Ascending aorta (tissue), 2 donors: ENCODE results near the gene BCL11A. TPM values are rescaled to one million over a fixed set of nuclear protein-coding genes. Genes with fewer than 3 reads are reported as not detected.

Source experiments
- DNase-seq, 2 donors: peaks; one replicate each; pipeline ENCODE4 v3.0.0-alpha.2; 2019; ENCODE audit warnings: low spot score in 2 of 2
- H3K27ac ChIP-seq, 2 donors: fragments of 200-600 bp; sonication (generic); one replicate each; pipeline ENCODE4 v1.5.1; 2016 to 2017; ENCODE audit warnings: mild to moderate bottlenecking in 1 of 2
- H3K27me3 ChIP-seq: fragments of 200-600 bp; sonication (generic); one replicate; pipeline ENCODE4 v1.5.1; 2017
- H3K36me3 ChIP-seq, 2 donors: fragments of 200-600 bp; sonication (generic); one replicate each; pipeline ENCODE4 v1.5.1; 2016
- H3K4me1 ChIP-seq, 2 donors: fragments of 200-600 bp; sonication (generic); one replicate each; pipeline ENCODE4 v1.5.1; 2016 to 2017; ENCODE audit warnings: mild to moderate bottlenecking in 1 of 2
- H3K4me3 ChIP-seq, 2 donors: fragments of 200-600 bp; sonication (generic); one replicate each; pipeline ENCODE4 v1.5.1; 2016 to 2017; ENCODE audit warnings: mild to moderate bottlenecking in 1 of 2
- H3K9me3 ChIP-seq, 2 donors: fragments of 200-600 bp; sonication (generic); one replicate each; pipeline ENCODE4 v1.5.1; 2016
- CTCF ChIP-seq, 3 experiments: fragments of 200-600 bp in 2 of 3; fragments of 450-650 bp in 1 of 3; sonication (generic) in 2 of 3; IDR thresholded peaks; one replicate each; pipeline ENCODE4 v1.5.1; 2016 to 2019; ENCODE audit warnings: antibody characterized with exemption in 3 of 3, mild to moderate bottlenecking in 1 of 3, moderate library complexity in 1 of 3
- intact Hi-C: fragments of 100-400 bp; cut with DNase I; formaldehyde crosslinking; loops from one replicate; pipeline ENCODE4 v1.15.1; 2023
- total RNA-seq: library from RNA; depleted of rRNA; stranded (reverse); fragments of >200 nt; gene quantifications from one replicate; pipeline ENCODE4 v1.1.0, GENCODE V29; 2016

The BCL11A gene
- total RNA-seq, 1 donor from 2014 or later, result 0.11 TPM

DNA sequence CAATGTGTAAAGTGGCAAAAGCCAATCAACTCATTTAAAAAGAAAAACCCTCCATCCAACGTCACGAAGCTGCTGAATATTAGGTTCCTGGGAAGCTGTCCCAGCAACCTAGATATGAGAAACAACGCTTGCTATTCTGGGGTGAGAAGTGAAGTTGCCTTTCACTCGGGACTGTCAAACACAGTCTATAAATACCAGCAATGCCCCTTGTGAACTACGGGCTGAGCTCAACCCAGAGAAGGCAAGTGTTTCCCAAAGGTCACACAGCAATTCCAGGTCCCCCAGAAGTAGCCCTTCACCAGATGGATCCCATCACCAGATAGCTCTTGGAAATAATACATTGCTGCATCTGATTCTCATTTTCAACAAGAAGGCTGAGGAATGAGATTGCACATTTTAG, 67.9 kb downstream of the BCL11A start:
- no peak for TF ChIP-seq CTCF (IDR thresholded peaks at IDR 0.05)
- intact Hi-C loops, result no loop called here
- no peaks in the 10 kb centered on the region for H3K4me1 ChIP-seq
- H3K9me3 ChIP-seq, result no peaks in the 10 kb centered on the region
- DNase-seq, result no peak
- H3K4me3 ChIP-seq, result no peak overlapping the region
- no peaks in the 10 kb centered on the region for H3K27me3 ChIP-seq
- no peak overlapping the region for H3K27ac ChIP-seq
- H3K36me3 ChIP-seq, result no peaks in the 10 kb centered on the region

GRCh38 chr2:60485055-60485454, 68.4 kb downstream of the BCL11A start:
- no peak for TF ChIP-seq CTCF (IDR thresholded peaks at IDR 0.05)
- Histone ChIP-seq H3K9me3 (no peaks in the 10 kb centered on the region), H3K27ac (no peak overlapping the region), H3K36me3 (no peaks in the 10 kb centered on the region), H3K4me1 (no peaks in the 10 kb centered on the region), H3K27me3 (no peaks in the 10 kb centered on the region), H3K4me3 (no peak overlapping the region)
- peak in 1 of 2 donors; percentile 7 for DNase-seq
- intact Hi-C loops, result no loop called here

- Histone ChIP-seq H3K36me3 (no peaks in the 10 kb centered on the region), H3K27ac (no peak overlapping the region), H3K4me3 (no peak overlapping the region), H3K9me3 (no peaks in the 10 kb centered on the region), H3K27me3 (no peaks in the 10 kb centered on the region), H3K4me1 (no peaks in the 10 kb centered on the region)
- DNase-seq, result peak in 1 of 2 donors; percentile 59
- TF ChIP-seq CTCF (IDR thresholded peaks at IDR 0.05), result no peak
- intact Hi-C loops, result no loop called here
Observed at GRCh38 chr2:60484133-60484645, 69.3 kb downstream of the BCL11A start.

DNA sequence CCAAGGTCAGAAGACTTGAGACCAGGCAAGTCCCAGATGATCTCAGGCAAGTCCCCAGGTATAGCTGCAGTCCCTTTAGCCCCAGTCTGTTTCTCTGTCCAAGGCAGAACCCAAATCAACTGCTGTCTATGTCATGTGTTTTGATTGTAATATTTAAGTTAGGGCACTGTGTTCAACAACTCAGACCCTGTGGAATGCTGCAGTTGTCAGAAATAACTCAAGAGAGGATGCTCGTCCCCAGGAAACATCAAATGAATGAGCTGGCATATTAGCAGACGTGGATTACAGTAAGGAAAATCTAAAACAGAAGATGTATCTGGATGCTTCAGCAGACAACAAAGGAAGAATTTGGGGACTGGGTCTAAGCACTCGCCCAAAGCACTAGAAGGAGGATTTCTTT, 70.1 kb downstream of the BCL11A start:
- intact Hi-C loops, result no loop called here
- no peaks in the 10 kb centered on the region for H3K36me3 ChIP-seq
- peak in 1 of 2 donors; percentile 11 for DNase-seq
- H3K9me3 ChIP-seq, result no peaks in the 10 kb centered on the region
- no peaks in the 10 kb centered on the region for H3K27me3 ChIP-seq
- no peak overlapping the region for H3K27ac ChIP-seq
- H3K4me3 ChIP-seq, result no peak overlapping the region
- no peaks in the 10 kb centered on the region for H3K4me1 ChIP-seq
- no peak for TF ChIP-seq CTCF (IDR thresholded peaks at IDR 0.05)

DNA sequence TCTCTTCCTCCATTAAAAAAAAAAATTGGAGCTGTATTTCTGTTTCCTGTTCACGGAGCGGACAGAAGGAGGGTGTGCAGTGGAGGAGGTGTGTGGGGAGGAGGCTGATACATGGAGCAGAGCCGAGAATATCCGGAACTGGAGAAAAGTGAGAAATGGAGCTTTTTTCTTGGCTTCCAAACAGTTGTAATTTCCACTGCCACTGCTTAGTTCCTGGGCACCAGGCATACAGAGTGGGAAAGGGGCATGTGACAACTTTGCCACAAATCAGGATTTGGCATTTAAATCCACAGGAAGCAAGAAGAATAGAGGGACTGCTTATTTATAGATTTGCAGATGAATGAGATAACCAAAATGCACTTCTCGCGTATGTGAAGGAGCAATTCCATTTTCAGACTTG, 71.2 kb downstream of the BCL11A start:
- no peaks in the 10 kb centered on the region for H3K9me3 ChIP-seq
- DNase-seq, result peak in 1 of 2 donors; percentile 22
- intact Hi-C loops, result no loop called here

More for the DNA sequence above, 71.2 kb downstream of the BCL11A start:
- no peak for TF ChIP-seq CTCF (IDR thresholded peaks at IDR 0.05)
- Histone ChIP-seq H3K4me1 (no peaks in the 10 kb centered on the region), H3K27me3 (no peaks in the 10 kb centered on the region), H3K4me3 (no peak overlapping the region), H3K27ac (no peak overlapping the region), H3K36me3 (no peaks in the 10 kb centered on the region)
